ENCODE results near the gene CHST15. TPM values are rescaled to one million over a fixed set of nuclear protein-coding genes. Genes with fewer than 3 reads are reported as not detected.

The CHST15 gene
- total RNA-seq, 1 experiment from 2014 or later: 9.8 TPM

DNA sequence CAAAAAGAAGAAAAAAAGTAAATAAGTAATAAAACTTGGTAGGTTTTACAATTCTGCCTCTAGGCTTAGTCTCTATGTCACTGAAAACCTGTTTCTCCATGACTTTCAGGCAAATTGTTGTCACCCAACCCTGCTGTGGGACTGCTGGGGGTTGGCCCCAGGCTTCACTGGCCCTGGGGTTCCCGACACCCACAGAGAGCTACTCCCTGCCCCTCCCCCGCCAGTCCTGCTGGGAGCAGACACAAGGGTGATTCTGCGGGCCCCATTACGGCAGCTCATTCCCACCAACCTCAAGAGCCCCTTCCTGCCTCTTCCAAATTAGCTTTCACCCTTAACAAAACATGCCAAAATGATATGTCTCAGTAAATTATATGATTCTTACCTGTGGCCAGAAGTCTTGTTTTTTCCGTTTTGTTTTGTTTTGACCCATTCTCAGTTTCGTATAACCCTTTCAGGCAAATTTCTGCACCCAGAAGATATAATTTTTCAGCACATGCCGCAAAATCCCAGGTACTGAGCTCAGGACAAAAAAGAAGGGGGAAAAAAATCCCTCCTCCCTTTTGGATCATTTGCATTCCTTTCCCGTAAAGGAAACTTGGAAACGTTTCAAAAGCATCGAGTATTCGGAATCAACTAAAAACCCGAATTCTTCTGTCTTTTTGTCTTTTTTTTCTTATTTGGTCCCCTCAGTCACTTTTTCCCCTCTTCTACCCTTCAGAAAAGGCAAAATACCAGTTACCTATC is 27.8 kb downstream of the CHST15 start:
- DNase-seq: no peak
- H3K36me3 ChIP-seq: no peaks in the 10 kb centered on the region; the same call in 1 of the 2 replicates
- H3K9me3 ChIP-seq: no peaks in the 10 kb centered on the region
- H3K27me3 ChIP-seq: no peaks in the 10 kb centered on the region
- no peak overlapping the region for H3K4me3 ChIP-seq

DNA sequence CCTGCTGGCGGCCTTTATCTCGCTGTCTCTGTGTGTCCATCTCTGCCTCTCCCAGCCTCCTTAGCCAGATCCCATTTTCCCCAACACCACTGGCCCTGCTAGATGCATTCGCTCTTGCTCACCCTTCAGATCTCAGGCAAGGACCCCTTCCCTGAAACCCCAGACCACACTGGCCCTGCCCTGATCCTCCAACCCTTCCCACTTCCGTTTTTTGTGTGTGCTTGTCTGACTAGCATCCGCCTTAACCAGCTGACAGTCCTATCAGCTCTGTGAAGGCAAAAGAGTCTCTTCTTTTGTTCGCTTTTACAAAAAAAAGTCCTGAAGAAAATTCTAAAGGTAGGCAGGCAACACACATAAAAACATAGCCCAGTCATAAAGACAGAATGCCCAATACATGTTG is 28.7 kb downstream of the CHST15 start:
- DNase-seq: no peak
- H3K9me3 ChIP-seq: no peaks in the 10 kb centered on the region
- H3K27me3 ChIP-seq: no peaks in the 10 kb centered on the region
- H3K36me3 ChIP-seq: no peaks in the 10 kb centered on the region; the same call in 1 of the 2 replicates
- no peak overlapping the region for H3K4me3 ChIP-seq

DNA sequence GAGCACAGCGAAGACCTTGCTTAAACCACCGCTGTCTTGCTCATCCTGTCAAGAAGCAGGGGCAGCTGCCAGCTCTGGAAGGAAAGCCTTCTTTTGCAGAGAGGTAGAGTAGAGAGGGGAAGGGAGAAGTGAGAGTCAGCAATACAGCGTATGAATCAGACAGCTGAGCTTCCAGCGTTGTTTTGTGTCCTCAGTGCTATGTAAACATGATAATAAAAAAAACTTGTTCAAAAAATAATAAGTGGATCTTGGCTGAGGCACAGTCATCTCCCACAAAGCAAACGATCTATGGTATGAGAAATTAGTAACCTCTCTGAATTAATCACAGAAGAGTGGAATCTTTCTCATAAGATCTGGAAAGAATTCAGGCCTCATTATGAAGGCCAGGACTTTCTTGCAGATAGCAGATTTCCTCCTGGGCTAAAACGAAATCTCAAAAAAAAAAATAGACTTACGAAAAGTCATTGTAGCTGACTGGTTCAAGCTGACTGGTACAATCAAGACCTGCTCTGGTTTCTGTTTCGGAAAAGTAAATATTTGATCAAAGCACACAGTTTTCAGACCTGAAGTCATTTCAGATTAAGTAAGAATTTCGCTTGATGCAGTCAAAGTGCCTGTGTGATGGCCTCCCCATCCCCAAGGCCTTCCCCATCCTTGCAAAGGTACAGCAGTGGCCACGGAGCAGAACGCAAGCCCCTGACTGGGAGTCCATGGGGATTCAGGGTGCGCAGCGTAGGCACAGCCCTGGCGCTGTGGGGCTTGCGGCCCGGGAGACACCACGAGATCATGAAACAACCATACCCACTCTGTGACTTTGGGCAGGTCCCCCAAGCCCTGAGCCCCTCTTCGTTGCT is 29.4 kb downstream of the CHST15 start:
- Histone ChIP-seq H3K4me3 (no peak overlapping the region), H3K9me3 (no peaks in the 10 kb centered on the region), H3K36me3 (no peaks in the 10 kb centered on the region; the same call in 1 of the 2 replicates), H3K27me3 (no peaks in the 10 kb centered on the region)
- DNase-seq: peak; percentile 86

DNA sequence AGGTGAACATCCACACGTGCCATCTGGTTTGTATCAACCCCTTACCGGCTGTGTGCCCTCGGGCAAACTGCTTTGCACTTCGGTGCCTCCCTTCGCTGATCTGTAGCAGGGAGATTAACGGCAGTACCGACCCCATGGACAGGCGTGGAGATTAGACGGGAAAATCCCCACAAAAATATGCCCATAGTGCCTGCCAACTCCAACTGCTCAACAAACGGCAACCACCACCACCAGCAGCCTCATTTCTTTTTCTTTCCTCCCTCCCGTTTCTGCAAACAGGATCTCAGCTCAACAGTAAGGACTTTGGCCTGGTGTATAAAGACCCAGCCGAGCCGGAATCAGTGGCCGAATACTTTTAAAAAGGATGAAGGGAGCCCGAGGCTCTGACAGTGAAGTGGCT is 31.0 kb downstream of the CHST15 start:
- Histone ChIP-seq H3K27me3 (no peaks in the 10 kb centered on the region), H3K4me3 (no peak overlapping the region), H3K9me3 (no peaks in the 10 kb centered on the region), H3K36me3 (no peaks in the 10 kb centered on the region; the same call in 1 of the 2 replicates)
- no peak for DNase-seq

DNA sequence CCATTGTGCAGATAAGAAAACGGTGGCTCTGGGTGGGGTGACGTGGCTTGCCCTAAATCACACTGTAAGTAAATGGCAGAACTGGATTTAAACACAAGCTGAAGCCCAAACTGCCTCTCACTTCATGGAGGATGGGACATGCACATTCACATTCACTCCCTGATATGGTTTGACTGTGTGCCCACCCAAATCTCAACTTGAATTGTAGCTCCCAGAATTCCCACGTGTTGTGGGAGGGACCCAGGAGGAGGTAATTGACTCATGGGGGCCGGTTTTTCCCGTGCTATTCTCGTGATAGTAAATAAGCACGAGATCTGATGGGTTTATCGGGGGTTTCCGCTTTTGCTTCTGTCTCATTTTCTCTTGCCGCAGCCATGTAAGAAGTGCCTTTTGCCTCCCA is 32.4 kb downstream of the CHST15 start:
- Histone ChIP-seq H3K4me3 (no peak overlapping the region), H3K27me3 (no peaks in the 10 kb centered on the region), H3K9me3 (no peaks in the 10 kb centered on the region), H3K36me3 (no peaks in the 10 kb centered on the region; the same call in 1 of the 2 replicates)
- DNase-seq: no peak

DNA sequence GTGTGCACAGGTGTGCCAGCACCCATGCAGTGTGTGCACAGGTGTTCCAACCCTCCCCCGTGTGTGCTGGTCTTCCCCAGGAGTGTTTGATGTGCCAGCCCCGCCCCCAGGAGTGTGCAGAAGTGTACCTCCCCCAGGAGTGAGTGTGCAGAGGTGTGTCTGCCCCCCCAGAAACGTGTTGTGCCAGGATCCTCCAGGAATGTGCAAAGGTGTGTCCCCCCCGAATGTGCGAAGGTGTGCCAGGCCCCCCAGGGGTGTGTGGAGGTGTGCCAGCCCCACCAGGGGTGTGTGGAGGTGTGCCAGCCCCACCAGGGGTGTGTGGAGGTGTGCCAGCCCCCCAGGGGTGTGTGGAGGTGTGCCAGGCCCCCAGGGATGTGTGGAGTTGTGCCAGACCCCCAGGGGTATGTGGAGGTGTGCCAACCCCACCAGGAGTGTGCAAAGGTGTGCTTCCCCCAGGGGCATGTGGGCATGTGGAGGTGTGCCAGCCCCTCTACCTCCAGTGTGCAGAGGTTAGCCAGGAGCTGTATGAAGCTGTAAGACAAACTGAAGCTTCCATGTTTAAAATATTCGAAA is 33.2 kb downstream of the CHST15 start:
- Histone ChIP-seq H3K27me3 (no peaks in the 10 kb centered on the region), H3K36me3 (no peaks in the 10 kb centered on the region), H3K4me3 (no peak overlapping the region), H3K9me3 (no peaks in the 10 kb centered on the region)
- DNase-seq: no peak

DNA sequence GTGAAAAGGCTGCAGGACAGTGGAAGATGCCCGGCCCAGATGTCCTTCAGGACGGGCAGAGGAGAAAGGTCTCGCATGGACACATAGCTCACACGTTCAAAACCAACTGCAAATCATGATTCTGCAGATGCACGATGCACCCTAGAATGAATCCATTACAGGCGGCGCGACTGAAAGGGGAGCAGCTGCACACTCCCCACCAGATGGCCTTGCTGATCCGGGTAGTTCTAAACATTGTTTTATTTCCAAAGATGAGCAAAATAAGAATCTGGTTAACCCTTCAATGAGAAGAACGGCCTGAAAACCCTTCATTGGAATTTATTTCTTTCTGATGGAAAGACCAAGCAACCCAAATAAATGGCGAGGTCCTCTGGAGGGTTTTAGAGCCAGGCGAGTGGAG is 33.8 kb downstream of the CHST15 start:
- no peak for DNase-seq
- H3K4me3 ChIP-seq: no peak overlapping the region
- no peaks in the 10 kb centered on the region for H3K9me3 ChIP-seq
- no peaks in the 10 kb centered on the region for H3K27me3 ChIP-seq
- H3K36me3 ChIP-seq: no peaks in the 10 kb centered on the region

DNA sequence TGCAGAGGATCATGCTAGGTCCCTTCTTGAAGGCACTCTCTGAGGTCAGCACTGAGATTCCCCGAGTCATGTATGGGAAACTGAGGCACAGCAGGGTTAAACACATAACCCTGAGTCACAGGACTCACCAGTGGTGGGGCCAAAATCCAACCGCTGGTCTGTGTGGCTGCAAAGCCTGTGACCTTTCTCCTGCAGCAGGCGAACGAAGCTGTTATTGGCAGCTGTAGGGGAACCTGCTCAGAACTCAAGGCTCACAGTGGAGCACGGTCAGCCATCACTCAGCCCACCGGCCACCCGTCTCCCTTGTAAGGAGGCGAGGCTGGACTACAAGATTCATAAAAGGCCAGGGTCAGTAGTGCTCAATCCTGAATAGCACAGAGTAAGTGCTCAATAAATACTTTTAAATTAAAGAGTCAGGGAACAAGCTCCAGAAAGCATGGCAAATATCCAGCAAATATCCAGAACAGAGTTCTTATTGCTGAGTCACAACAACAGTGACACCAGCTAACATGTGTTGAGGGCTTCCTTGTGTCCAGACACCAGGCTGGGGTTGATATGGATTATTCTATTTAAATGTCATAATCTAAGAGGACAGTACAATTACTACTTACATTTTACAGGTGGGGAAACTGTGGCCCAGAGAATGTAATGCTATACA is 34.9 kb downstream of the CHST15 start:
- H3K4me3 ChIP-seq: no peak overlapping the region
- no peaks in the 10 kb centered on the region for H3K9me3 ChIP-seq
- H3K36me3 ChIP-seq: no peaks in the 10 kb centered on the region
- H3K27me3 ChIP-seq: no peaks in the 10 kb centered on the region
- no peak for DNase-seq

DNA sequence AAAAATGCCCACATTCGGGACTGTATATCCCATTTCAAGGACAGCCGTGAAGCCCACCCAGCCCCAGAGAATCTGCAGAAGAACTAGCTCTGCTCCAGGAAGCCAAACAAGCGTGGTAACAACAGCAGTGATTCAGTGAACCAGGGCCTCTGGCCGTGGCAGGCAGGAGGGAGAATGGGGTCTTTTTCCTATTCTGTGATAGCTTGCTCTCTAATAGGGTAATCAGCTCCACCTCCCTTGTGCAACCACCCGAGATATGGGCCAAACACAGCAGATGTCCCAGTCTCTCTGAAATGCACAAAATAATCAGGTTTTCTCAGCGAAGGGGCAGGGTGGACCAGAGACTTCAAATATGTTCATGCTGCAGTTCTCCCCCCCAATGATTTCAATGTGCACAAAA is 35.8 kb downstream of the CHST15 start:
- H3K27me3 ChIP-seq: no peaks in the 10 kb centered on the region
- no peak overlapping the region for H3K4me3 ChIP-seq
- no peaks in the 10 kb centered on the region for H3K36me3 ChIP-seq
- no peaks in the 10 kb centered on the region for H3K9me3 ChIP-seq
- DNase-seq: no peak

DNA sequence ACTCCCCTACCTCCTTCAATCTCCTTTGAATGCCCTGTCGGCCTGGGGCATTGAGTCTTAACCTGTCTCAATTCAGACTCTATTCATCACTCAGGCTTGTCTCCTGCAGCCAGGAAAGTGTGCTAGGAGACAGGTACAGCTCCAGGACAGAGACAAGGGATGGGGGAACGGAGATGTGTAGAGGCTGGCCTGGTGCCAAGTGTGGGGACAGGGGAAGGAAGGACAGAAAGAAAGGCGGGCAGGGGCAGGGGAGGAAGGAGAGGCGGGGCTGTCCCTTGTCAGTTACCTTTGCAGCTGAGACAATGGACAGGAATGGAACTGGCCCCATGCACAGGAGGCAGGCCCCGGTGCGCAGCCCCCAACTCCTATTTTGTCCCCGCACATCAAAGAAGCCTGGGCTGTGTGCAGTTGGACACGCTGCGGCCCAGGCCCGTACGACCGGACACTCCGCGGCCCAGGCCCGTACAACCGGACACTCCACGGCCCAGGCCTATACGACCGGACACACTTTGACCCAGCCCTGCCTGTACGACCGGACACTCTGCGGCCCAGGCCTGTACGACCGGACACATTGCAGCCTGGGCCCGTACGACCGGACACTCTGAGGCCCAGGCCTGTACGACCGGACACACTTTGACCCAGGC is 36.9 kb downstream of the CHST15 start:
- no peak for DNase-seq
- Histone ChIP-seq H3K36me3 (no peaks in the 10 kb centered on the region), H3K4me3 (no peak overlapping the region), H3K9me3 (no peaks in the 10 kb centered on the region), H3K27me3 (no peaks in the 10 kb centered on the region)

DNA sequence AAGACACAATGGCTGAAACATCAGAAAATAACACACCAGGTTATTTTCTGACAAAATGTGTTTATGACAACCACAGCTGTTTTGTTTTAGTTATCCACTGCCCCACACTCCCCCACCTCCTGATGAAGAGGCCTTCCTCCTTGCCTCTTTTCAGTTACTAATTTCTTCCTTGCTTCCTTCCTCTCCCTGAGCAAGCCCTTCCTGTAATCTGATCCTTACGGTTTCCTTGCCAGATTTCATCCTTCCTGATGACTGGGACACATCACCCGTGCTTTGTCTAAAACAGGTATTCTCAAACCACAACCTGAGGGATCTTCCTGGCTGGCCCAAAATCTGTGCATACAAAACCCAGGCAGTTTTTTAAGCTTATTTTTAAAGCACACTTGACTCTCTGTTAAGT is 39.4 kb downstream of the CHST15 start:
- DNase-seq: no peak

DNA sequence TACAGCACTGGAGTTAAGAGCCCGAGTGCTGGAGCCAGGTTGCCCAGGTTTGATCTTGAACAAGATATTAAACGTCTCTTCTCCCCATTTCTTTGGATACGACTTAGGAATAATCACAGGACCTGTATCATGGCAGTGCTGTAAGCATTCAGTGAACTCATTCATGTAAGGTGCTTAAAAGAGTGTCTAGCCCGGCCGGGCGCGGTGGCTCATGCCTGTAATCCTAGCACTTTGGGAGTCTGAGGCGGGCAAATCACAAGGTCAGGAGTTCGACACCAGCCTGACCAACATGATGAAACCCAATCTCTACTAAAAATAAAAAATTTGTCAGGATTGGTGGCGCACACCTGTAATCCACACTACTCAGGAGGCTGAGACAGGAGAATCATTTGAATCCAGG is 40.8 kb downstream of the CHST15 start:
- Histone ChIP-seq H3K27me3 (no peaks in the 10 kb centered on the region), H3K4me3 (no peak overlapping the region), H3K36me3 (no peaks in the 10 kb centered on the region), H3K9me3 (no peaks in the 10 kb centered on the region)
- DNase-seq: no peak

More for the DNA sequence above, 39.4 kb downstream of the CHST15 start:
- no peak overlapping the region for H3K4me3 ChIP-seq
- H3K36me3 ChIP-seq: no peaks in the 10 kb centered on the region
- no peaks in the 10 kb centered on the region for H3K9me3 ChIP-seq
- H3K27me3 ChIP-seq: no peaks in the 10 kb centered on the region

DNA sequence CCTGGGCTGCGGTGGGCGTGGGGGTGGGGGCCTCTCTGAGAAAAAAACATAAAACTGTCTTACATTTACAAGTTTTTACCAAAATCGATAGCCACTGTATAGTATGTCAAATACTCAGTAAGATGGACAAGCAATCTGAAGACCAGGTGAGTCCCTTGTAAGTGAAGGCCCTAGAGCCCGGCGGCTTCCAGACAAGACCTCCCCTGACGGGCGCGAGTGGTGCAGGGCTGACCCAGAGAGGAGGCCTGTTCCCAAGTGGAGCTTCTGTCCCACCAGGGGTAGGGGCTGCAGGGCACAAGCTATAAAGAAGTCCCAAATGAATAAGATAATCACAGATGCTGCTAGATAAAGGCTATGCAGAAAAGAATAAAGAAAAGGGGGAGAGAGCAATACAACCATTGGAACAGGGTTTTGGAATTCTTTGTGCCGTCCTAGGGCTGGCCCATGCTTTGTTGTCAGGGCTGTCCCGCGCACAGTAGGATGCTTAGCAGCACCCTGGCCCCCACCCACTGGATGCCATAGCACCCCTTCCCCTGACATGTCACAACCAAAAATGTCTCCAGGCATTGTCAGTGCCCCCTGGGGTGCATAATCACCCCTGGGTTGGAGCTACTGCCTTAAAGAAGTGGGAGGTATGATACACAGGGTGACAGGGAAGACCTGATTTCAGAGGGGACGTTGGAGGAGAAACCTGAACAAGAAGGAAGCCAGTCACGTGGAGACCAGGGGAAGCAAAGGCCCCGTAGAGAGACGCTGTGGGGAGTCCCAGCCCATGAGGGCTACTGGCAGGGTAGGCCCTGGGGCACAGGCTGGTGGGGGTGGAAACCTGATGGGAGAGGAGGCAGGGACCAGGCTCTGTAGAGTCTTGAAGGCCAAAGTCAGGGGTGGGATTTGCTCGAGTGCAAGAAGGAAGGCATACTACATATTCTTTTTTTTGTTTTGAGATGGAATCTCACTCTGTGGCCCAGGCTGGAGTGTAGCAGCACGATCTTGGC is 43.1 kb downstream of the CHST15 start:
- no peaks in the 10 kb centered on the region for H3K27me3 ChIP-seq
- no peaks in the 10 kb centered on the region for H3K36me3 ChIP-seq
- no peak for DNase-seq
- no peaks in the 10 kb centered on the region for H3K9me3 ChIP-seq
- H3K4me3 ChIP-seq: no peak overlapping the region

DNA sequence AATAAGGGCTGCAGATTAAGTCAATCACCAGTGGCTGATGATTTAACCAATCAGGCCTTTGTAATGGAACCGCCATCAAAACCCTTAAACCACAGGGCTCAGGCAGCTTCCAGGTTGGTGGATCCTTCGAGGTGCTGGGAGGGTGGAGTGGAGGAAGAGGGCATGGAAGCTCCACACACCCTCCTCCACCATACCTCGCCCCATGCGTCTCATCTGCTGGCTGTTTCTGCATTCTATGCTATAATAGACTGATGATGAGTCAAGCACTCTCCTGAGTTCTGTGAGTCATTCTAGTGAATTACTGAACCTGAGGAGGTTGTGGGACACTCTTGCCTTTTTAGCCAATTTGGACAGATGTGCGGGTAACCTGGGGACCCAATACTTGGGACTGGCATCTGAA is 43.9 kb downstream of the CHST15 start:
- Histone ChIP-seq H3K9me3 (no peaks in the 10 kb centered on the region), H3K36me3 (no peaks in the 10 kb centered on the region), H3K27me3 (no peaks in the 10 kb centered on the region), H3K4me3 (no peak overlapping the region)
- DNase-seq: peak; percentile 47

DNA sequence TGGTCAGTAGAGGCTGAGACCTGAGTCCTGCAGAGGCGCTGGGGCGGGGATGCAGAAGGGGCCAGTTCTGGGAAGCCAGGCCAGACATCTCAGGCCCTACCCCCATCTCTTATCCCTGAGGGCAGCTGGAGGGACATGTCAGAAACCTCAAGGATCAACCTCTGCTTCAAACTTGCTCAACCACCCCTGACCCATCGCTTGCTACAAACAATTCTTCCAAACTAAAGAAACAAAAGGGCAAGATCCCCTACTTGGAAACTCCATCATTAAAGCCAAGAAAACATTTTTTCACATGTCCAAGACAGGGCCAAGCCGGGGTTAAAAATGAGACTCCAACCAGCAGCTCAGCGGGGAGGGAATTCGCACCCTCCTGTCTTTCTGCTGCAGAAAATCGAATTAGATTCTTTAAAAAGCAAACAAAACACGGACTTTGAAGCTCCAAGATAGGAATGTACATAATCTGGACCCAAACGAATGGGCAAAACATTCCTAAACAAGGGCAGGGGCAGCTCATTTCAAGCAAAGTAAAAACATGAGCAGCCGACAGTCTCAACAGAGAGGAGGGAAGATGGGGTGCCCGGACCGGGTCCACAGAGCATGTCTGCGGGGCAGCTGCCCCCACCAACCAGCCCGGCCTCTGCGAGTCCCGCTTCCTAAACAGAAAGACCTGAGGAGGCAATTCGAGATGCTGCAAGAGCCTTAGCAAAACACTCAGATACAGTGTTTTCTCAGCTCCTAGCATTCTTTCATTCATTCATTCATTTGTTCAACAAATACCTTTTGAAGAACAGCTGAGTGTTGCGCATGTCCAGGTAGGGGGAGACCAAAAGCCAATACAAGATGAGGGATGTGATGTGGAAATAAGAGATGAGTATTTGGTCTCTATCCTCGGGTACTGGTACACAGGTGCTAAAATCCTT is 44.8 kb downstream of the CHST15 start:
- no peaks in the 10 kb centered on the region for H3K36me3 ChIP-seq
- H3K27me3 ChIP-seq: no peaks in the 10 kb centered on the region
- no peak overlapping the region for H3K4me3 ChIP-seq
- H3K9me3 ChIP-seq: no peaks in the 10 kb centered on the region
- DNase-seq: no peak

All from MG63 (cell line).